Measurements from ENCODE around the gene CABLES2.

Gene CABLES2

DNA sequence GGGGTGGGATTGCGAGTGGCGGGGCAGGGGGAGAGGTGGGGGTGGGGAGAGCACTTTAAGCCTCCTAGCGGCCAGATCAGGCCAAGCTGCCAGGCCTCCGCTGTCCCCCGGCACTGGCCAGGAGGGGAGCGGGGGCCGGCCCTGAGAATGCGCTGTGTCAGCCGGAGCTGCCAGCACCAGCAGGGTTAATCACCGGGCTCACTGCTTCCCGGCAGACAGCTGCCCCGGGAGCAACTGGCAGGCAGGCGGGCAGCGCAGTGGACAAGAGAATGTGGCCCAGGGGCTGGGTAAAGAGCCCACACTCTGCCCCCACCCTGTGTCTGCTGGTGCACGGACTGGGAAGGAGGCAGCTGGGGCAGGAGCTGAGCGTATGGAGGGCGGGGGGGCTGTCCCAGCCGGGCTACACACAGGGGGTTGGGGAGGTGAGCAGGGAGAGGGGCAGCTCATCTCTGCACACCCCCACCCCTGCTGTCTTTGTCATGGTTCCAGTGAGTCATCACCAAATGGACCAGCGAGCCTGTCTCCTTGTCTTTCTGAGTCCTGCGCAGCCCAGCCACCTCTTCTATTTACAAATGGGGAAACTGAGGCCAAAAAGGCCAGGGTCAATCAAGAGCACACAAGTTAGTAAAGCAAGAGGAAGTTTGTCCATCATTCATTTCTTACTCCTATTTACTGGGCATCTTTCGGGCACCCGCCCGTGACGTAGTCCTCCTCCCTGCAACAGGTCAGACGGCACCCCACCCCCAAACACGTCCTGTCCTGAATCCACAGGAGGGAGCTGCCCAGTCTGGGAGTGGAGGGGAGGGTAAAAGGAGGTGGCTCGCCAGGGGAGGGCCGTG lies 37.9 kb downstream of the CABLES2 start:
- DNase-seq = no peak

DNA sequence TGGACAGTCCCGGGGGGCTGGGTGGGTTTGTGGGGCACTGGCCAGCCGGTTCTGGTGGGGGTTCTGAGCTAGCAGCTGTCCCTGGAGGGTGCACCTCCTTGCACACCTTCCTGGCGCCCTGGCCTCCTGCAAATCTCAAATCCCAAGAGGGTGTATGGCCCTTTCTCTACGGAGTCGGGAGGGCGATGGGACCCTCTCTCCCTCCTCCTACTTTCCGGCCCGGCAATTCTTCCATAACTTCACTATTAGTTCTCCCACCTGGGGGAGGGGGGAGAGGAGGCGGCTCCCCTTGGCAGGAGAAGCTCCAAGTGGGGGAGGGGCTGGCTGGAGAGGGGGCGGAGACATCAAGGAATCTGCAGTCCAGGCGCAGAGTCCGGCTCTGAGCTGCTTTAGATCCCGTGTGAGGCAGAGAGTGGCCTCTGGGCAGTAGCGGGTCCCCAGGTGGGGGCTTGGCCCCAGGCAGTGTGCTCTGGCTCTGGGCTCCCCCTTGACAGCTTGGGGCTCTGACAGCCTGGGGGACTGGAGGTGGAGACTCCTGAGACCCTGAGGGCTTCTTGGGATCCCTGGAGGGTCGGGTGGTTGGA lies 38.6 kb downstream of the CABLES2 start:
- DNase-seq = no peak

DNA sequence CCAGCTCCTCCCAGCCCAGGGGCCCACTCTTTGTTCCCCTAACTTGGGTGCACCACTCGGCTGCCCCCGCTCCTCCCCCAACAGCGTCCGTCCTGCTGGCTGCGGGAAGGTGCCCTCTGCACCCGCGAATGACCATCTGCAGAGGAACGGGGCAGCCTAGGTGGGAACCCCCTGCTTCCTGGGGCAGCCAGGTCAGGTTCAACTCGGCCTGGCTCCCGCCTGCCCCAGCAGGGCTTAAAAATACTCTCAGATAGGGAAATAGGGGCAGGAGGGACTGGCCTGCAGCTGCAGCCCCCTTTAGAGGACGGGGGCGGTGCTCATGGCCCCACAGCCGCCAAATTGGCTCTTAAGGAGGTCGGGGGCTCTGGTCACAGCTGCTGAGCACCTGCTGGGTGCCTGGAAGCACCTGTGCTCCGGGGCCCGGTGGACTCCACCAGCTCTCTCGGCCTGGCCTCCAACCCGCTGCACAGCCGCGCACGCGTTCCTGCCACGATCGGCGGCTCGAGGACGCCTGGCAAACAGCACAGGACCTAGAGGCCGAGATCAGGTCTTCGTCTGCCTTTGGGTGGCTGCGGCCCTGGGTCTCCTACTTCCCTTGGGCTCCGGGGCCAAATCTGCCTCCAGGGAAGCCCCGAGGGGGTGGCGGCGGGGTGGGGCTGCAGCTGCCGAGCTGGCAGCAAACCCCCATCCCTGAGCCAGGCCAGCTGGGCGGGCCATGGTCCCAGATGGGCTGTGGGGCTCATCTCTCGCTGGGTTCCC lies 39.3 kb downstream of the CABLES2 start:
- no peak for DNase-seq

DNA sequence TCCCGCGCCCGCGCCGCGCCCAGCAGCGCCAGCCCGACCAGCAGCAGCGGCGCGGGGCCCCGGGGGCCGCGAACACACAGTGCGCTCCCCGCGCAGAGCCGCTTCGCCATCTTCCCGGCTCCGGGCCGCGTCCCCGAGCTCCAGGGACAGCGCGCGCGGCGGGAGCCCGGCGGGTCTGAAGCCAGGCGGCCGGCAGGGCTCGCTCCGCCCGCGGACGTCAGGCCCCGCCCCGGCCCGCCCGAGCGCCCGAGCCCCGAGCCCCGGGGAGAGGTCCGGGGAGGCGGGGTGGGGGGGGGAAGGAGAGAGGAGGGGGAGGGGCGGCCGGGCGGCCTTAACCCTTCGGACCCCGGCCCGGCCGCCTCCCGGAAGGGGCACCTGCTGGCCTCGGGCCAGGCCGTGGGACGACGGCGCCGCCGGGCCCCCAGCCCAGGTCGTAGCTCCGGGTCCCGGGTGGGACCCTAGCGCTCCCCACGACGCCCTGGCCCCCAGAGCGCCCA lies 39.9 kb downstream of the CABLES2 start, which contains the start of gene LAMA5:
Gene LAMA5, minus strand, starts transcription at position 177 of the 497 bp plus-strand sequence. Its CDS starts 67 bp downstream, at position 110.
- no peak for DNase-seq

DNA sequence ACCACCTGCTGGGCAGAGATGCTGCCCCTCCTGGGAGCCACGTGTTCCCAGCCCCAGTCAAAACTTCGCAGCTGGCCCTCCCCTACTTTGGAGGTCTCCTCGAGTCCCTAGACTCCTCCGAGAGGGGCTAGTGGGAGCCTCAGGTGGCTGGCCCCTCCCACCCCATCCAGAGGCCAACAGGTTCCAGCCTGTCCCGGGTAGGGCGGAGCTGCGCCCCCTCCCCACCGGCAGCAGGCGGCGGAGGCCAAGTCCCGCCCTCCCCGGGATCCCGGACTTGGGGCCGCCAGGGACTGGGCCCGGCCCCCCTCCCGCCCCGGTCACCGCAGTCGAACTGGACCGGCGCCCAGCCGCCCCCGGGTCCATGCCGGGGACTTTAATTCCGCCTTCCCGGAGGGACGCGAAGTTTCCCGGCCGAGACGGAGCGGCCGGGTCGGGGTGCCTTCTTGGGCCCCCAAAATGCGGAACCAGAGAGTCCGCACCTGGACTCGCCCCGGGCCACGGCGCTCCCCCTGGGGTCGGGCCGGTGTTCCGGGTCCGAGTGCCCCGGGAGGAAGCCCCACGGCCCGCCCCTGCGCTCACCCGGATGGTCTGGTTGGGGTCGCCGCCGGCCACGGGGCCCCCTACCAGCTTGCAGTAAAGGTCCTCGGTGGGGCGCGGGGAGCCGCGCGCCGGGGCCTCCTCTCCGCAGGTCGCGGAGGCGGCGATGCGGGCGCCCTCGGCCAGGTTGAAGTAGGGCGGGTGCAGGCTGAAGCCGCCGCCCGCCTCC lies 40.5 kb downstream of the CABLES2 start:
- DNase-seq = no peak

DNA sequence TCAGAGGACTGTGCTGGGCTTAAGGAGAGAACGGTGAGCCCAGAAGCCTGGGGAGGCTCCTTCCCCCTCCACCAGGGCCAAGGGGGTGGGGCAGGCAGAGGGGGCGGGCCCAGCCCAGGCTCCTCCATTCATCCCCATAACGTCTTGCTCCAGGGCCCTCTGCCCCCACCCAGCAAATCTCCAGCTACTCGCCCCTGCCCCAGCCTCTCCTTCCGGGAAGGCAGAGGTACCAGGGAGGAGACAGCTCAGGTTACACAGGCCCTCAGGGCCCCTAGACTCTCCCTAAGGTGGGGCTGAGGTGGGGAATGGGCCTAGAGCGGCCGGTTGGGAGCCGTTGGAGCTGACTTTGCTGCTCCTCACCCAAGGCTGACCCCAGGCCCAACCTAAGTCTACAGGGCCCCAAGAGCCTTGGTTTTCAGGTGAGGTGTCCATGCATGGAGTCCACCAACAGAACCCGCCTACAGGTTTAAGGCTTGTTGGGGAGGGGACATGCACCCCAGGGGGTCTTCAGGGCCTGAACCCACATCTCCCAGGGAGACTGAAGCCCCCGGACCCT lies 41.2 kb downstream of the CABLES2 start:
- no peak for DNase-seq

DNA sequence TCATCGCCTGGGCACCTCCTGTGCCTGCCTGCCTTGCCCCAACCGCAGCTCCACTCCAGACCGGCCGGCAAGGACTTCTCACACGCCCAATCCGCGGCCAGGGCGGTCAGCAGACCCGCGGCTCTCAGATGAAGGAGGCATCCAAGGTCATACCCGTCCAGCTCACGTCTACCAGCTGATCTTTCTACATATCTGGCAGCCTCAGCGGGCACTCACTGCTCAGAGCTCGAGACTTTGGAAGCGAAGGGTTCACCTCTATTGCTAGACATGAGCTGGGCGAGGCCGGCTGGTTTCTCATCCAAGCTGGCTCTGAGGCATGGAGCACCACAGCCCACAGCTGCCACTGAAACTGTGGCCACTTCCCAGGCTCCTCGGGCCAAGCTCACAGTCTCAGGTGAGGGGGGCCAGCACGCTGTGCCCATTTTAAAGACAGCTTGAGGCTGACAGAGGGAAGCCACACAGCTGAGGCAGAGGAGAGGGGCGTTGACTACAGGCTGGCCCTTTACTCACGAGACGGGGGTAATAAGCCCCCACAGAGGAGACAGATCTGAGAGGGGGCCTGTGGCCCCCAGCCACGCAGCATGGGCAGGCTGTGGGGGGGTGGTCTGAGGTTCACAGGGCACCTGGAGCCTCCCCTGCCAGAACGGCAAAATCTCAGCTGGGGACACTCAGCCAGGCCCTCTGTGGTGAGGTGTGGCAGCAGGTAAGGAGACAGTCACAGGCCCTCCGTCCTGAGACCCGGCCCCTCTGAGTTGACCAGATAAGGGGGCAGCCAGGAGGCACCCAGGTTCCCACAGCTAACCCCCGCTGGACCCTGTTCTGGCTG lies 42.0 kb downstream of the CABLES2 start:
- no peak for DNase-seq

DNA sequence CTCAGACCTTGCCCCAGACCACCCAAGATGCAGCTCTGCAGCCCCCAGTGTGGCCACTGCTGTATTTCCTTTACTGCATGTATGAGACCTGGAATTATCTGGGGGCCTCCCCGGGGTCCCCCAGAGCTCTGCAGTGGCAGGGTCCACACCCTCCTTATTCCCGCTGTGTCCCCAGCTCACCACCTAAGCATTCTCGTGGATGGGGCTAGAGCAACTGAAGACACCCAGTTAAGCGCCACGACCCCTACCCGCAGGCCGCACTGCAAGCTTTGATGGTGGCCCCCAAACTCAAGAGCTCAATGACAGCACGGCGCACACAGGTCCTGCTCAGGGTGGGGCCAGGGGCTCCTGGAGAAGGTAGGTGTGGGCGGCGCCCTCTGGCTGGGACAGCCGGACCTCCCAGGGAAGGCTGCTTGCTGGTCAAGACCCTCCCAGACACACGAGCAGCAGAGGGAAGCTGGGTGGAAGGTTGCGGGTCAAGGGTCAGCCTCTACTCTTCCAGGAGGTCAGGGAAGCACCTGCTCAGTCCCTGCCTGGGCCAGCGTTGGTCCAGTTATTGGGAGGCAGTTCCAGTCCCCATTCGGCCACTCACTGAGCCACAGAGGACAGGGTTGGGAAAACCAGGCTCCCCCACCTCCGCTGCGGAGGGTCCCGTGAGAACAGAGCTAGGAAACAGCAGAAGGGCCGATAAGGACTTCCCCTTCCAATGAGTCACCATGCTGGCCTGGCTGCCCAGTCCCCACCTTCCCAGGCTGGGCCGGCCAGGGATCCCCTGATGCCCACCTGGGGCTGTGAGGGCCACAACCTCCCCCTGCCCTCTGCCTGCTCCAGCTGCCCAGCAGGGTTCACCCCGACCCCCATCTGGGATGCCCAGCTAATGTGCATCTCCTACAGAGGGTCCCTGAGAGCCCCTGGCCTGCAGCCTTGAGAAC lies 42.9 kb downstream of the CABLES2 start:
- DNase-seq = no peak

DNA sequence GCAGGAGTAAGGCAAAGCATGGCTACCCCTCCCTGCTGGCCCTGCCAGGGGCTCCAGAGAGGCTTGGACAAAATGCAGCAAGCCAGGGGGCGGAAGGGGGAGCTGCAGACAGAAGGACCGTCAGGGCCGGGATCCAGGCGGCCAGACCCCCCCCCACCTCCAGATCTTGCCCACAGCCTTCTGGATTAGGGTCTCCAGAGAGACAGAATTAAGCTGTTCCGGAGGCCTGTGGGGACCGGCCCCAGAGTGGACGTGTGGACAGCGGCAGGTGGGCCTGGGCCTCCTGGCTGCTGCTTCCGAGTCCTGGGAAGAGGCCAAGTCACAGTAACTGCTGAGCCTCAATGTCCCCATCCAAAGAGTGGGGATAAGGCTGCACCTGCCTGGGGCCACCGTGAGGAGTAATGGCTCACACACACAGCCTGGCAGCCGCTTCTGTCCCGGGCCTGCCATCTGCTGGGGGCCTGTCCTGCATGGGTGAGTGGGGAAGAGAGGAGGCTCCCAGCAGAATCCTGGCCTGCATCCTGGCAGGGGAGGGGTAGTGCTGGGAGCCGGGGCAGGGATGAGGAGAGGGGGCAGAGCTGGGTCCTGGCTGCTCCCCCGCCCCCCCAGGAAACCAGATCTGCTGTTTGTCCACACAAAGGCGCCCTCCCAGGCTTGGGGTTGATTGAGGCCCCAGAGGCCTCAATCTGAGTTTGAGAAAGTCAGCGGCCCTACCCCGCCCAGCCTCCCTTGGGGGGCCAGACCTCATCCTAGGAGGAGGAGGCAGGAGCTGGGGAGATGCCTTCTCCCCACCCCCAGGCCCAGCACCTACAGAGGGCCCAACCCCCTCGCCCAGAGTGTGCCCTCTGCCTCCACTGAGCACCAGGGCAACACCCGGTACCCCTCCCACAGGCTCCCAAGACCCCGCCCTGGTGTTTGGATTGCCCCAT lies 43.8 kb downstream of the CABLES2 start:
- no peak for DNase-seq

DNA sequence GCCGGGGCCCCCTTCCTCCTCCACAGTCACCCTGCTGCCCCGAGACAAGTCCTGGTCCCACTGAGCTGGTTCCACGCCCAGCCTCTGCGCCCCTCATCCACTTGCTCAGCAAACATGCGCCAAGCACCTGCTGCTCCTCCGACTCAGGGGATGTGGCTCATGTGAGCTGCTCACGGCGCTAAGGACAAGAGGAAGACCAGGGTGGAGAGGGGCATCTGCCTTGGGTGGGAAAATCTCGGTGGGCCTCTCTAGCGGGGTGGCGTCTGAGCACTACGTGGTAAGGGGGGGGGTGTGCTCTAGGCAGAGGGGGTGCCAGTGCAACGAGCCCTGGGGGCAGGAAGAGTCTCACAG lies 44.5 kb downstream of the CABLES2 start:
- no peak for DNase-seq

DNA sequence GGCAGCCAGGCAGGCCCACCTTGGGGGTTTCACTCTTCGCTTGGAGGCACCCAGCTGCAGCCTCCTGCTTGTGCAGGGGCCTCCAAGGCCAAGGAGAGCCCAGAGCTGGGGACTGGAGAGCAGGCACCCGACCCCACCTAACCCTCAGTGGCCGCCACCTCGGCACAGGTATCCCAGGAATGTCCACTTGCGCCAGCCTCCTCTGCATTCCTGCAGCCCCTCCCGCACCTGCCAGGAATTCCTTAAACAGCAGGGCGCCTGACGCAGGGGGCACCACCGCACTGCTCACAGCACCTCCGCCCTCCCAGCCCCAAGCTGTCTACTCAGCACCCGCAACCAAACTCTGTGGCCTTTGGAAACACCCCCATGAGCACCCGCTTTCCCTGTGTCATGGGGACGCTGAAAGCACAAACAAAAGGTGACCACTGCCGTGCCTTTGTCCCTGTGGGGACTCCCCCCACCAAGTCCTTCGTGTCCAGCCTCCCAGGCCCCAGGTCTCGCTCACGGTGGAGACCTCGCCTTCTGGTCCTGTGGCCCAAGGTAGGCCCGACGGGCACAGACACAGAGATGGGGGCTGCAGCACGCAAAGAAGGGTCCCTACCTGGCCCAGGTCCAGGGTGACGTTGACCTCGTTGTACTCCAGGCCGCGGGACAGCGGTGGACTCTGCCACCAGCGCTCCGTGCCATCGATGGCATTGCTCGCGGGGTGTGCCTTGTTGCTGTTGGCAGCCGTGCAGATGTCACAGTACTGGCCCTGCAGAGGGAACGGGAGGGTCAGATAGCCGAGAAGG lies 45.1 kb downstream of the CABLES2 start:
- no peak for DNase-seq

DNA sequence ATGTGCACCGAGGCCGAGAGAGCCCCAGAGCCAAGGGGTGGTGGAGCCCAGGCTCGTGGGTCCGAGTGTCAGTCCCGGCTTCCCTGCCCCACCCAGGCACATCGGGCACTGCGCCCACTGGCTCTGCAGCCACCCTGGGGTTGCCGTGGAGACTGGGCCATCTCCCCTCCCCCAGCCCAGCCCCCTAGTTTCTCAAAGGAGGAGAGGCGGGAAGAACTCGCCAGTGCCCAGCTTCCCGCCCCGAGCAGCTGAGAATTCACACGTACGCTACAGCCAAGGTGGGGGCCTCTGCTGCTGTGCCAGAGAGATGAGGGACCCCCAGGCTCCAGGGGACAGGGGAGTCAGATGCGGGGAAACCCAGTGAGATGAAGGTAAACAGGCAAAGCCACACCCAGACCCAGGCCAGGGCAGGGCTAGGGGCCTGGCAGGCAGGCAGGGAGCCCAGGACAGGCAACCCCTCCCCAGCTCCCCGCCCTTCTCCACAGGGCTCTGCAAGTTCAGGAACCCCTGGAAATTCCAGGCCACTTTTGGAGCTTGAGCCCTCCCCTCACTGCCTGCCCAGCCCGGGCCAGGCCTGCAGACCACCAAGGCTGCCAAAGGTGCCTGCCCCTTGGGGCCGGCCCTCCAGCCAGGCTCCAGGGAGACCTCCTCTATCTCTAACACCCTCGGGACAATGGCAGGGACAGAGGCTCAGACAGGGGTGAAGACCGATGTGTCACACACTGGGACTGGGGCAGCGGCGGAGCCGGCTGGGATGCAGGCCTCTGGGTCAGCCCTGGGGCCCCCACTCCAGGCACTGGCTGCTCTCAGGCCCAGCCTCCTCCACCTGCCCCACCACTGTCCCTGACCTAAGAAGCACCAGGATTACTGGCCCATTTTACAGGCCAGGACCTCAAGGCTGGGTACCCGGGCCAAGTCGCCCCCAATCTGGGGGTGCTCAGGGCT lies 46.0 kb downstream of the CABLES2 start:
- DNase-seq = no peak

DNA sequence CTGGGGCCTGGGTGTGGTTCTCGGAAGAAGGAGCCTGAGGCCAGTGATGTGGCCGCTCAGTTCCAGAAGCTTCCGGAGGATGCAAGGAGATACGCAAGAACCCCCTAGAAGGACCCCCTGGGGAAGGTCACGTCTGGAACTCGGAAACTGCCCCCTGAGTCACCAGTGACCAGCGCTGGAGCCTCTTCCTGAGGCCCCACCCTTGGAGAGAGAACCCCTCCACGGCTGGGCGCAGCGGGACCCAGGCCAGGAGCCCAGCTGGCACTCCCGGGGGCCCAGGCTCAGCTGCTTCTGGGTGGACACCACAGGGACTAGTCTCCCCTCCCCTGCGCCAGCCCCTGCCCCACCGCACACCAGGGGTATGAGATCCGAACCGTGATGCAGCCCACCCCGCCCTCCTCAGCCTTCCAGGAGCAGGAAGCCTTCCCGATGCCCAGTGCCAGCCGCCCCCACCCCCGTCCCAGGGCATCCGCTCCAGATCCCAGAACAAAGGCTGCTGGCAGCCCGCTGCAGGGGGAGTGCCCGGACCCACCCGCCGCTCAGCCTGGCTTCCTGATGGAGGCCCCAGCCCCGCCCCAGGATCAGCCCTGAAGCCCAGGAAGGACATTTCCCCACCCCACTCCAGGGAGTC lies 47.5 kb downstream of the CABLES2 start:
- DNase-seq = no peak

DNA sequence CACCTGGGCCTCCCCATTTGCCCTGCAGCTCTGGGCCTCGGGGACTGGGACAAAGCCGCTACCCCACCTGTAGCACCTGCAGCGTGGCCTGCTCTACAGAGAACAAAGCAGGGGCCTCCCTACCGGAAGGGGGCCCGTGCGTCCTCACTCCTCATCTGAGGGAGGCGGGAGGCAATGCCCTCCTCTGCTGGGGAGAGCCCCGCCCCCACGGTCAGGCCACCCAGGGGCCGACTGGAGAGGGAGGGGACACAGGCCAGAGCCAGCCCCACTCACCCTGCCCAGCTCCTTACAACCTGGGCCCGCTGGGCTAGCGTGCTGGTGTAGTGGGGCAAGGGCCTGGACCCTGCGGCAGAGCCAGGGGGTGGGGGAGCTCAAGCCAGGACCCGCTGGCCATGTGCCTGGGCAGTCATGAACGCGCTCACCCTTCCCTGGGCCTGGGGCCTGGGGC lies 48.0 kb downstream of the CABLES2 start:
- no peak for DNase-seq

DNA sequence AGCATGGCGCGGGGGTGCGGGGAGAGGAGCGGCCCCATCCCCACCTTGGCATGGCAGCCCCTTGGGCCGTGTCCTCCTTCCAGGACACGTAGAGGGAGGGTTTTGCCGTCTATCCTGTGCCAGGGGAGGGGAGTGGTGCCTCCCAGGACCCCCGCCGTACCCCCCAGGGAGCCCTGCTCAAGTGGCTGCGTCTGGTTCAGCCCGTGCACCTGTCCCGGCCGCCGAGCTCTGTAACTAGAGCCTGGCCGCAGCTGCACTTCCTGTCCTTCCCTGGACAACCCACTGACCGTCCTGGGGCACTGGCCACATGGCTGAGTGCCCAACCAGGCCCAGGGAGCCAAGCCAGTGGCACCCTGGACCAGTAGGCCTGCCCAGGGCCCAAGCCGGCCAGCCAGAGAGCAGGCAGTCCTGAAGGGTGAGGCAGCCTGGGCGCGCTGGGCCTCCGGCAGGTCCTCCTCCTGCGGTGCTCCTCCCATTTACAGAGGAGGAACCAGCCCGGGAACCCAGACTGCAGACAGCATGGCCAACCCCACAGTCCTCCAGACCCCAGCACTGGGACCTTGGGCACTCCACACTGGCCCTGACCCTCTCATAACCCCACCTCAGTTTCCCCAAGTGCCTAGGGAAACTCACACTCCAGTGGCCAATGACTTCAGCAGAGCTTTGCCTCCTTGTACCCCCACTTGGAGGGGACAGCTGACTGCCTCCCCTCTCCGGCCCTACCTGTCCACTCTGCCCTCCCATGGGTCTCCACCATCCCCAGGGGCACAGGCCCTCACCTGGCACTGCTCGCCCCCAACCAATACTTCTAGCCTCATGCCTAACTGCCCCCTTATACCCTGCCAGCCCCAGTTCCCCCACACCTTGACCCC lies 48.7 kb downstream of the CABLES2 start:
- DNase-seq = no peak

DNA sequence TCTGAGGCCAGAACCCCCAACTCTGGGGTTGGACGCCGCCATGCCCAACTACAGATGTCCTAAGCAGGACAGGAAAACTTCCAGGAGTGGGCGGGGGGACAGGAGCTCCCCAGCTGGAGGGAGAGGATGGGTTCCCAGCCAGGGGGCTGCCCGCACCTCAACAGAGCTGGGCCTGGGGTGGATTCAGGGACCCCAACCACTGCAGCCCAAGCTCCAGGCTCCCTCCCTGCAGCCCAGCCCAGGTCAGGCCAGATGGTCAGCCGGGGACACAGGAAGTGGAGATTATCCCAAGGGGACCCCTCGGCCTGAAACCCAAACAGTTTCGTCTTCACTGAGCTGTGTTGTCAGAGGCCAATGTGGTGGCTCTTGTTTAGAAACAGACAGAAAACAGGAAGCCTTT lies 49.4 kb downstream of the CABLES2 start:
- no peak for DNase-seq

Measured in amniotic stem cell (primary cell).